Natural killer cell (primary cell): ENCODE measurements around the gene SMC6. TPM values are rescaled to one million over a fixed set of nuclear protein-coding genes. Genes with fewer than 3 reads are reported as not detected.

Source experiments
- ATAC-seq, 3 donors: fragments of 150-1000 bp in 2 of 3; fragments of 200-7000 bp in 1 of 3; cut with Tn5 transposase; 1 replicate in 1 of 3; 2 replicates in 2 of 3; pipeline ENCODE4 v1.10.0; 2021; ENCODE audit warnings: mild to moderate bottlenecking in 2 of 3, moderate library complexity in 2 of 3
- DNase-seq, 2 donors: peaks; one replicate each; pipeline versions ENCODE4 v3.0.0 to v3.0.0-alpha.2; 2013 to 2021; ENCODE audit warnings: mixed read lengths in 1 of 2
- H3K27ac ChIP-seq: one replicate; pipeline ENCODE4 v1.5.1; 2013; ENCODE audit warnings: mild to moderate bottlenecking, low read length
- H3K27me3 ChIP-seq: one replicate; pipeline ENCODE4 v1.6.1; 2013; ENCODE audit warnings: low read length; ENCODE audit not compliant: control insufficient read depth, insufficient read depth
- H3K36me3 ChIP-seq: one replicate; pipeline ENCODE4 v1.6.1; 2013; ENCODE audit warnings: low read length; ENCODE audit not compliant: control insufficient read depth, insufficient read depth
- H3K4me1 ChIP-seq: one replicate; pipeline ENCODE4 v1.6.1; 2013; ENCODE audit warnings: low read length; ENCODE audit not compliant: control insufficient read depth, insufficient read depth
- H3K4me3 ChIP-seq: one replicate; pipeline ENCODE4 v1.5.1; 2013; ENCODE audit warnings: low read length
- H3K9me3 ChIP-seq: one replicate; pipeline ENCODE4 v1.6.1; 2013; ENCODE audit warnings: low read length; ENCODE audit not compliant: control insufficient read depth, insufficient read depth
- H3K27ac Mint-ChIP-seq, 2 donors: one replicate each; pipeline ENCODE4 v1.8.0; 2022; ENCODE audit warnings: mild to moderate bottlenecking in 2 of 2, mixed read lengths in 2 of 2, moderate library complexity in 1 of 2
- H3K27me3 Mint-ChIP-seq, 2 donors: one replicate each; pipeline ENCODE4 v1.8.0; 2022; ENCODE audit warnings: low read depth in 2 of 2, mixed read lengths in 2 of 2
- H3K36me3 Mint-ChIP-seq: one replicate; pipeline ENCODE4 v1.8.0; 2022; ENCODE audit warnings: mixed read lengths
- H3K4me1 Mint-ChIP-seq, 2 donors: one replicate each; pipeline ENCODE4 v1.8.0; 2022; ENCODE audit warnings: mixed read lengths in 2 of 2
- H3K4me3 Mint-ChIP-seq: one replicate; pipeline ENCODE4 v1.8.0; 2022; ENCODE audit warnings: mild to moderate bottlenecking, moderate library complexity, mixed read lengths
- H3K9me3 Mint-ChIP-seq, 2 donors: one replicate each; pipeline ENCODE4 v1.8.0; 2022; ENCODE audit warnings: mixed read lengths in 2 of 2
- WGBS: methylation state at CpG from one replicate; pipeline ENCODE4 v1.1.7; 2013; ENCODE audit warnings: missing lambda C conversion rate; ENCODE audit not compliant: insufficient coverage; 5-methylcytosine and 5-hydroxymethylcytosine counted together
- intact Hi-C: fragments of 100-400 bp; cut with micrococcal nuclease; formaldehyde crosslinking; loops from one replicate; pipeline ENCODE4 v1.14.2; 2022
- total RNA-seq, 4 donors: library from RNA; stranded (reverse); fragments of 120-200 nt in 1 of 4; gene quantifications; one replicate each; pipeline versions ENCODE4 v1.2.3 to v1.2.4, GENCODE V29; 2013 to 2022
- TF ChIP-seq, protein P1 (sequence below): fragments of 200-600 bp; IDR thresholded peaks from one replicate; pipeline ENCODE4 v1.8.0; 2022; ENCODE audit warnings: antibody characterized with exemption

The SMC6 gene
- total RNA-seq, 3 donors from 2014 or later (not counting 1 experiment from before 2014, with no cell fraction given): 14.0 to 22.3 (median 20.6) TPM

DNA sequence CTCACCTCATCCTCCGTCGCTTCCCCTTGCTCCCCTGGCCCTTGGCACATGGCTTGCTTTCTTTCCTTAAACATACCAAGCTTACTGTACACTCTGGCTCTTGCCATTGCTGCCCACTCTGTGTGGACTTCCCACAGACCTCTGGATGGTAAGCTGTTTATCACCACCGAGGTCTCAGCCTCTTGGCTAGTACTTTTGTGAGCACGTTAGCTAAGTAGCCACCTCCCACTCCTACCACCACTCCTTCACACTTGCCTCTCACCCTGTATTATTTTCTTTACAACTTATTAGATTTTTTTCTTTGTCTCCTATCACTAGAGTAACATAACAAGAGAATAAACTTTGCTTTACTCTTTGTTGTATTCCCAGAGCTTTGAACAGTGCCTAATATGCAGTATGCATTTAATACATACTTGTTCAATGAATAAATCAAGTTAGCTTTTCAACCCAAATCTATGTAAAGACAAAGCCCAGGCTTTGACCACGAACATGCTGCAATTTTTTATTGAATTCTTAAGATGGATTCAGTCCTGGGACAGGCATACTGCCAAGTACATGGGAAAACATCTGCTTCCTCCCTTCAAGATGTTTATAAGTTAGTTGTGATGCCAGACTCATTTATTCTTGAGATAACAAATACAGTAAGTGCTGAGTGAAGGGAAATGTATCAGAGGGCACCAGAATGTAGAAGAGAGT, 37.7 kb upstream of the SMC6 start:
- no peaks in the 10 kb centered on the region for H3K4me1 Mint-ChIP-seq
- intact Hi-C loops: no loop called here
- no peak for ATAC-seq
- H3K27me3 ChIP-seq: peaks cover 5% of the 10 kb centered on the region
- TF ChIP-seq, protein P1, sequence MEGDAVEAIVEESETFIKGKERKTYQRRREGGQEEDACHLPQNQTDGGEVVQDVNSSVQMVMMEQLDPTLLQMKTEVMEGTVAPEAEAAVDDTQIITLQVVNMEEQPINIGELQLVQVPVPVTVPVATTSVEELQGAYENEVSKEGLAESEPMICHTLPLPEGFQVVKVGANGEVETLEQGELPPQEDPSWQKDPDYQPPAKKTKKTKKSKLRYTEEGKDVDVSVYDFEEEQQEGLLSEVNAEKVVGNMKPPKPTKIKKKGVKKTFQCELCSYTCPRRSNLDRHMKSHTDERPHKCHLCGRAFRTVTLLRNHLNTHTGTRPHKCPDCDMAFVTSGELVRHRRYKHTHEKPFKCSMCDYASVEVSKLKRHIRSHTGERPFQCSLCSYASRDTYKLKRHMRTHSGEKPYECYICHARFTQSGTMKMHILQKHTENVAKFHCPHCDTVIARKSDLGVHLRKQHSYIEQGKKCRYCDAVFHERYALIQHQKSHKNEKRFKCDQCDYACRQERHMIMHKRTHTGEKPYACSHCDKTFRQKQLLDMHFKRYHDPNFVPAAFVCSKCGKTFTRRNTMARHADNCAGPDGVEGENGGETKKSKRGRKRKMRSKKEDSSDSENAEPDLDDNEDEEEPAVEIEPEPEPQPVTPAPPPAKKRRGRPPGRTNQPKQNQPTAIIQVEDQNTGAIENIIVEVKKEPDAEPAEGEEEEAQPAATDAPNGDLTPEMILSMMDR: no peak
- no peaks in the 10 kb centered on the region for H3K9me3 ChIP-seq
- no peaks in the 10 kb centered on the region for H3K36me3 ChIP-seq
- WGBS: 34% methylated on average over 5 of the region's 5 CpGs
- H3K4me3 Mint-ChIP-seq: no peak overlapping the region
- no peak for DNase-seq
- peaks cover 29 to 35% of the 10 kb centered on the region in 2 donors for H3K27me3 Mint-ChIP-seq
- H3K27ac ChIP-seq: no peak overlapping the region
- H3K9me3 Mint-ChIP-seq: no peaks in the 10 kb centered on the region
- no peak overlapping the region for H3K27ac Mint-ChIP-seq
- no peak overlapping the region for H3K4me3 ChIP-seq
- H3K36me3 Mint-ChIP-seq: no peaks in the 10 kb centered on the region
- no peaks in the 10 kb centered on the region for H3K4me1 ChIP-seq

DNA sequence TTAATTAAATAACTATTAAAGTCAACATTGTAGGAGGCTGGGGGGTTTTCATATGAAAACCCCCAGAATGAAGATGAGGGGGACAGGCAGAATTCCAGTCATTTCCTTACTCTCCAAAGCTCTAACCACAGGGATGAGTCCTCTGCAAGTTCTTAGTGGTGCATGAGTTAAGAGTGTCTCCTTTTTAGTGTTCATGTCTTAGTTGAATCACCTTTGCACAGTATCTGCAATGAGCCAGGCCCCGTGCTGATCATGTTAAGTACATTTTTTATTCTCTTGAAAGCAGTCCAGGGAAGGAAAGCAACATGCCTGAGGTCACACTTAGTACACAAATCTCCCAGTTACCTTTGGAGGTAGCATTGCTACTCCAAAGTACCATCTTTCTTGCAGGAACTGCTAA, 36.9 kb upstream of the SMC6 start:
- TF ChIP-seq, protein P1: no peak
- no peaks in the 10 kb centered on the region for H3K4me1 ChIP-seq
- peaks cover 5% of the 10 kb centered on the region for H3K27me3 ChIP-seq
- Mint-ChIP-seq H3K27me3 (peaks cover 28 to 35% of the 10 kb centered on the region in 2 donors), H3K36me3 (no peaks in the 10 kb centered on the region), H3K27ac (no peak overlapping the region), H3K9me3 (no peaks in the 10 kb centered on the region), H3K4me1 (no peaks in the 10 kb centered on the region), H3K4me3 (no peak overlapping the region)
- H3K9me3 ChIP-seq: no peaks in the 10 kb centered on the region
- H3K4me3 ChIP-seq: no peak overlapping the region
- intact Hi-C loops: no loop called here
- no peak overlapping the region for H3K27ac ChIP-seq
- DNase-seq: no peak
- no peaks in the 10 kb centered on the region for H3K36me3 ChIP-seq
- ATAC-seq: no peak
- WGBS: 33% methylated on average over 1 of the region's 1 CpG

DNA sequence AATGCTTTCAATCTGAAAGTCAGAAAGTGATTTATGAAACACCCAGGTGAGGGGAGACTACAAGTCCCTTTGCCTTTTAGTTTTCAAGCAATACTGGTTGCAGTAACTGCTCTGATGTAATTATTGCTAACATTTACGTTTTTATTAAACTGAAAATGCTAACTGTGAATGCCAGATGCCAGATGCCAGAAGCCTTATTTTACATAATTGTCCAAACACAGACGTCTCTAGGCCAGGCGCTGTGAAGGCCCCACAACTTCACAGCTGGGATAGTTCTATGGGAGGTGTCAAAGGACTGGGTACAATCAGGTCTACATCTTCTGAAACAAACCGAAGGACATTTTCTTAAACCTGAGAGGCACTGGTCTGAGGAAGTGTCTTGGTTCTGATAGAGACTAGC, 35.2 kb upstream of the SMC6 start:
- DNase-seq (no peak), ATAC-seq (no peak)
- H3K36me3 ChIP-seq: no peaks in the 10 kb centered on the region
- Mint-ChIP-seq H3K9me3 (no peaks in the 10 kb centered on the region), H3K4me3 (no peak overlapping the region), H3K36me3 (no peaks in the 10 kb centered on the region), H3K4me1 (no peaks in the 10 kb centered on the region), H3K27ac (no peak overlapping the region), H3K27me3 (peaks cover 19 to 32% of the 10 kb centered on the region in 2 donors)
- no peaks in the 10 kb centered on the region for H3K9me3 ChIP-seq
- TF ChIP-seq, protein P1: no peak
- WGBS: 91% methylated on average over 3 of the region's 4 CpGs
- H3K4me3 ChIP-seq: no peak overlapping the region
- H3K4me1 ChIP-seq: no peaks in the 10 kb centered on the region
- peaks cover 5% of the 10 kb centered on the region for H3K27me3 ChIP-seq
- no peak overlapping the region for H3K27ac ChIP-seq
- intact Hi-C loops: no loop called here

DNA sequence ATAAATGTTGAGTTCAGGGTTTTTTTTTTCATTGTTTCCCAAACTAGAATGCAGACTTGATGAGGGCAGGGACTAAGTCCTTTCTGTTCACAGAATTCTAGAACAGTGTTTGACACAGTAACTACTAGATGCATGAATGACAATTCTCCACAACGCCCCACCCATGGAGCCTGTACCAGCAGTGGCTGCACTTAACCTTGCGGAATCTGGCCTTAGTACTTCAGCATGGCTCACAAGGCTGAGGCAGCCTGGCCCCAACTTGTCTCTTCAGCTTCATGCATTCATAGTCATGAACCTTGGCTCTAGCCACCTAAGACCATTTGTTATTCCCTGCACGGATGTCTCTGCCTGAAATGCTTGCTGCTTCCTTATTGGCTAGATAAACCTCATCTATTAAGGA, 33.1 kb upstream of the SMC6 start:
- DNase-seq (no peak), ATAC-seq (no peak)
- no peaks in the 10 kb centered on the region for H3K9me3 ChIP-seq
- H3K4me1 ChIP-seq: no peaks in the 10 kb centered on the region
- no peaks in the 10 kb centered on the region for H3K36me3 Mint-ChIP-seq
- H3K27me3 ChIP-seq: peaks cover 5% of the 10 kb centered on the region
- H3K36me3 ChIP-seq: no peaks in the 10 kb centered on the region
- no peak overlapping the region for H3K27ac Mint-ChIP-seq
- H3K4me3 ChIP-seq: no peak overlapping the region
- no peaks in the 10 kb centered on the region for H3K4me1 Mint-ChIP-seq
- 96% methylated on average over 3 of the region's 3 CpGs for WGBS
- intact Hi-C loops: no loop called here
- no peak overlapping the region for H3K27ac ChIP-seq
- no peak overlapping the region for H3K4me3 Mint-ChIP-seq
- TF ChIP-seq, protein P1: no peak
- H3K9me3 Mint-ChIP-seq: no peaks in the 10 kb centered on the region
- H3K27me3 Mint-ChIP-seq: peaks cover 11 to 13% of the 10 kb centered on the region in 2 donors
